ENCODE data around the gene CLN3.
"Not testable (repeated sequence)": the region's sequence is repeated elsewhere in the genome, so short reads cannot be mapped to it uniquely, and the experiment has no call there.

Gene CLN3

DNA sequence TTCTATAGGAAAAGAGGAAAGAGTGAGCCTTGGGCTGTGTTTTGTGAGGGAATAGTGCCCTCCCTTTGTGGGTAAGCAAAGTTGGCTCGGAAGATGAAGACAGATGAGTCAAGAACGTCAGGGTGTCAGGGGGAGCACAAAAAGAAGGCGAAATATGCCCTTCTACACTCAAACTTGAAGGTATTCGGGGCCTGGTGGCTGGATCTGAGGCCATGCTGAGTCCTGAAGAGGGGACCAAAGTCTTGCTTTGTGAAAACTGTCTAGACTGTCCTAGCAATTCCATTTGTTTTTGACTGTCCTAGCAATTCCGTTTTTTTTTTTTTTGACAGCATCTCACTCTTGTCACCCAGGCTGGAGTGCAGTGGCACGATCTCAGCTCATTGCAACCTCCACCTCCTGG lies 53.0 kb downstream of the CLN3 start:
- not testable (repeated sequence) for ATAC-seq (replicated peaks)

DNA sequence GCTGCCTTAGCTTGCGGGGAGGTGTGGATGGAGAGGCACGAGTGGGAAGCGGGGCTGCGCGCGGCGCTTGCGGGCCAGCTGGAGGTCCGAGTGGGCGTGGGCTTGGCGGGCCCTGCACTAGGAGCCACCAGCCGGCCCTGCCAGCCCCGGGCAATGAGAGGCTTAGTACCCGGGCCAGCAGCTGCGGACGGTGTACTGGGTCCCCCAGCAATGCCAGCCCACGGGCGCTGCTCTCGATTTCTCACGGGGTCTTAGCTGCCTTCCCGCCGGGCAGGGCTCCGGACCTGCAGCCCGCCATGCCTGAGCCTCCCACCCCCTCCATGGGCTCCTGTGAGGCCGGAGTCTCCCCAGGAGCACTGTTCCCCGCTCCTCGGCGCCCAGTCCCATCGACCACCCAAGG lies 56.5 kb downstream of the CLN3 start:
- ATAC-seq (replicated peaks); H3K9me3 Mint-ChIP-seq; H3K36me3 Mint-ChIP-seq (ENCODE audit: insufficient read depth); DNase-seq; H3K27ac Mint-ChIP-seq; H3K4me1 Mint-ChIP-seq (ENCODE audit: low read depth in 2 of 2); H3K27me3 Mint-ChIP-seq; H3K4me3 Mint-ChIP-seq: not testable (repeated sequence)

More for the DNA sequence above, 53.0 kb downstream of the CLN3 start:
- not testable (repeated sequence) for H3K27me3 Mint-ChIP-seq; H3K9me3 Mint-ChIP-seq; H3K4me3 Mint-ChIP-seq; DNase-seq; H3K4me1 Mint-ChIP-seq (ENCODE audit: low read depth in 2 of 2); H3K27ac Mint-ChIP-seq; H3K36me3 Mint-ChIP-seq (ENCODE audit: insufficient read depth)
